Measurements from ENCODE around the gene NF1.
"Not testable (repeated sequence)": the region's sequence is repeated elsewhere in the genome, so short reads cannot be mapped to it uniquely, and the experiment has no call there.

NF1 gene

DNA sequence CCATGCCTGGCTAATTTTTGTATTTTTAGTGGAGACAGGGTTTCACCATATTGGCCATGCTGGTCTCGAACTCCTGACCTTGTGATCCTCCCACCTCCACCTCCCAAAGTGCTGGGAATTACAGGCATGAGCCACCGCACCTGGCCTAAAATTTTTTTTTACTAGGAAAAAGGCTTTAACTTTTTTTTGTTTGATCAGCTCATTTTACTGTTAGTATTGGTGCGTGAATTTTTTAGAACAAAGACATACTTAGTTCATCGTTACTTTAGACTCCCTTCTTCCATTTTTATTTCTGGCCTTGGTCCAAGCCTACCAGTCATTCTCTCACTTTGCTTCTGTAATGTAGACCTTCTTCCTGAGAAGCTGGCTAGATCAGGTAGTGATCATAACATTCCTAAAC is 271.3 kb downstream of the NF1 start:
- no peak for DNase-seq (ENCODE audit: low read depth, low spot score)
- H3K27ac ChIP-seq = no peak overlapping the region

DNA sequence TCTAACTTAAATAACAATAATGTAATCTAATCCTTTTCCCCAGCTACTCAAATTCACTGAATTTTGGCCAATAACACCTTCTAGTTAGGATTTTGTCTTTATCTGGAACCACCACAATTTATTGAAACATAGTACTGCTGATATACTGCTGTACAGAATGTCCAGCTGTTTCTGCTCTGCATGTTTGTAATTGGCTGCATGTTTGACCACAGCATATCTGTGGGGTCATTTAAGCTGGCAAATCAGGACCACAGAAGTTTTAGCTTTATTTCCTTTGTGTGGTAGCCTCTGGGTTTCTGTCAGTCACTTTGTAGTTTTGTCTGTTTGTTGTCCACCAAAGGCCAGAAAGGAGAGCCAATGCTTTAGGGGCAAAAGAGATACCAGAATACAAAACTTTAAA is 274.5 kb downstream of the NF1 start:
- no peak for DNase-seq (ENCODE audit: low read depth, low spot score)

DNA sequence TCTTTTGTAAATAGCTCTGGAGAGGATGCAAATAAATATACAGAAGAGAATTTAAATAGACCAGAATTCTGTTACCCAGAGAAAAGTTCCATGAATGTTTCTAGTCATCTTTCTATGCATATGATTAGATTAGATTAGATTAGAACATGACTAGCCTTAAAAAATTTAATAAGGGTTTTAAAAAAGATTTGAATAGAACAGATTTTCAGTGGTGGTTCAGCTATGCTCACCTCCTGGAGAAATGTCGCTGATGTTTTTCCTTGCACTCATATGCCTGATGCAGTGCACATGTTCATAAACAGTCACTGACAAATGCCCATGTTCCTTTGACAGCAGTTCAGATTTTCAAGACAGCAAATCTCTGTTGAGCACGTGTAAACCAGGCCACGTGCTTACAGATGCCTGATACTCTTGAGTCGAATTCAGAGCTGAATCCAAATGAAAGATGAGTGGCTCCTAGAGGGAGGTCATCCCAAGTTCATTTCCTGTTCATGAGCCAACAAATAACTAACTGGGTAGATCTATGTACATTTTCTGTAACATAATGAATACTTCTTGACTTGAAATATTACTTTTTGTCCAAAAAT is 276.8 kb downstream of the NF1 start:
- H3K27ac ChIP-seq = no peak overlapping the region
- DNase-seq (ENCODE audit: low read depth, low spot score) = no peak

More for the DNA sequence above, 274.5 kb downstream of the NF1 start:
- H3K27ac ChIP-seq = no peak overlapping the region

DNA sequence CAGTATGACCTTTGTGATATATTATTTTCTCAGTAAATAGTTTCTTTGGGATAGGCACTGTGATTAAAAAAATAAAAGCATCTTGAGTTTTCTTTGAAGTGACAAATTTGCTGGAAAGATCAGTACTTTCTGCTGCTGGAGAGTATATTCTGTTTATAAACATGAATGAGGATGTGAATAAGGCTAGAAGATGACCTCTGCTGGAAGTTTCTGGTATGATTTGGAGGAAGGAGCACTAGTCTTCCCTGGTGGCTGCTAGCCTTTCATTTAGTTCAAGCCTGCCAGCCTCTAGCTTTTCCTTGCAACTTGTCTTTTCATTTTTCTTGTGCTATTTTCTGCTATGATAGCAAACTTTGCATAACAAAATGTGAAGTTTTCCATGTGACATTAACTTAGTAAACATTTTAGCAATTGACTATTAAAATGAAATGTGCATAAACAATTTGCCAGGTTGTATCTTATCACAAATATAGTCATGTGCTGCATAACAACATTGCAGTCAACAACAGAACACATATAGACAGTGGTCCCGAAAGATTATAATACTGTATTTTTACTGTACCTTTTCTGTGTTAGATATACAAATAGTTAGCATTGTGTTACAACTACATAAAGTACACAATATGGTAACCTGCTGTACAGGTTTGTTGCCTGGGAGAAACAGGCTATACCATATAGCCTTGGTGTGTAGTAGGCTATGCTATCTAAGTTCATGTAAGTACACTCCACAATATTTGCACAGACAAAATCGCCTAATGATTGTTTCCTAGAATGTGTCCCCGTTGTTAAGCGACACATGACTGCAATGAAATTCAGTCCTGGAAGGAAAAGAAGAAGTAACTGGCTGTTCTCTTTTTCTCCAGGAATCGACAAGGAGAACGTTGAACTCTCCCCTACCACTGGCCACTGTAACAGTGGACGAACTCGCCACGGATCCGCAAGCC is 278.6 kb downstream of the NF1 start:
- H3K27ac ChIP-seq = no peak overlapping the region
- no peak for DNase-seq (ENCODE audit: low read depth, low spot score)

DNA sequence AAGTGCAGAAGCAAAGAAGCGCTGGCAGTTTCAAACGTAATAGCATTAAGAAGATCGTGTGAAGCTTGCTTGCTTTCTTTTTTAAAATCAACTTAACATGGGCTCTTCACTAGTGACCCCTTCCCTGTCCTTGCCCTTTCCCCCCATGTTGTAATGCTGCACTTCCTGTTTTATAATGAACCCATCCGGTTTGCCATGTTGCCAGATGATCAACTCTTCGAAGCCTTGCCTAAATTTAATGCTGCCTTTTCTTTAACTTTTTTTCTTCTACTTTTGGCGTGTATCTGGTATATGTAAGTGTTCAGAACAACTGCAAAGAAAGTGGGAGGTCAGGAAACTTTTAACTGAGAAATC is 279.3 kb downstream of the NF1 start:
- no peak overlapping the region for H3K27ac ChIP-seq
- no peak for DNase-seq (ENCODE audit: low read depth, low spot score)

DNA sequence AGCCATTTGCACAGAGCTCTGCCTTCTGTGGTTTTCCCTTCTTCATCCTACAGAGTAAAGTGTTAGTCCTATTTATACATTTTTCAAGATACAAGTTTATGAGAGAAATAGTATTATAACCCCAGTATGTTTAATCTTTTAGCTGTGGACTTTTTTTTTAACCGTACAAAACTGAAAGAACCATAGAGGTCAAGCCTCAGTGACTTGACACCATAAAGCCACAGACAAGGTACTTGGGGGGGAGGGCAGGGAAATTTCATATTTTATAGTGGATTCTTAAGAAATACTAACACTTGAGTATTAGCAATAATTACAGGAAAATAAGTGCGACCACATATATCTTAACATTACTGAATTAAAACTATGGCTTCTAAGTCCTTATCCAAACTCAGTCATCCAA is 279.7 kb downstream of the NF1 start:
- no peak overlapping the region for H3K27ac ChIP-seq
- no peak for DNase-seq (ENCODE audit: low read depth, low spot score)

DNA sequence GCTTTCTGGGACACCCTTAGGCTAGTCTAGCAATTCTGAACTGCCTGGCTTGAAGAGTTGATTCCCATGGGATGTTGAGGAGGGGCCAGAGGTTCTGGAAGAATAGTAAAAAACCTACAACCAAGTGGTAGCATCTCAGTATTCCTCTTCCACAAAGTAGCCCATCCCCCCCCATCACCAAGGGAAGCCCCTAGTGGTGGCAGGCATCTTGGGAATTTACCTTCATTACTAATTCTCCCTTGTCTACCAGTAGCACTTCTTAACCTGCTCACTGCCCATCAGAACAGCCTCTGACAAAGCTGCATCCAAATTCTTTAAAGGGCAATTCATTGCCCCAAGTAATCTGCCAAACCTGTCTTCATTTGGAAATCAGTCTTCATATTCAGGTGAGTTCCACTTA is 283.9 kb downstream of the NF1 start:
- H3K27ac ChIP-seq = no peak overlapping the region
- DNase-seq (ENCODE audit: low read depth, low spot score) = no peak

DNA sequence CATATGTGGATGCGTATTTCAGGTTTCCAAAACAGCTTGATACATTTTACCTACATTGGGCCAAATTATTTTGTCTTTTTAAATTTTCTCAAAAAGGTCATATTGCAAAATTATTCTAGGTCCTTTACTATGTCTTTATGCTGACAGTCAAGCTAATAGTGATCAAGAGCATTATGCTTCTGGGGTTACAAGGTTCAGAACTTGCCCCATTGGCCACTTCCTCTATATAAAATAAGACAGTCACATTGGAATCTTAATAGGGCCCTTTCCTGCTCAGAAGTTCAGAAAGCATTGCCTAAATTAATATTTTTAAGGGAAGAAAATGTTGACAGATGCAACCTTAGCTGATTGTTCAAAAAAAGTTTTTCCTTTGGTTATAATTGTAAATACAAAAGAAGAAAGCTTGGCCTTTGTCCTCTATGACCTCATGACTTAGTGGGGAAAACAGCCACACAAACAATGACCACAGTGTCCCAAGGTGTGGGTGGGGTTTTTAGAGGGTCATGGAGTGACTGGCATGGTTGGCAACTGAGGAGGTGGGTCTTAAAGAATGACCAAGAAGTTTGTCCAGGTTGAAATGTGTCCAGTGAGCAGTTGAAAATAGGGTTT is 284.9 kb downstream of the NF1 start:
- no peak for DNase-seq (ENCODE audit: low read depth, low spot score)
- no peak overlapping the region for H3K27ac ChIP-seq

DNA sequence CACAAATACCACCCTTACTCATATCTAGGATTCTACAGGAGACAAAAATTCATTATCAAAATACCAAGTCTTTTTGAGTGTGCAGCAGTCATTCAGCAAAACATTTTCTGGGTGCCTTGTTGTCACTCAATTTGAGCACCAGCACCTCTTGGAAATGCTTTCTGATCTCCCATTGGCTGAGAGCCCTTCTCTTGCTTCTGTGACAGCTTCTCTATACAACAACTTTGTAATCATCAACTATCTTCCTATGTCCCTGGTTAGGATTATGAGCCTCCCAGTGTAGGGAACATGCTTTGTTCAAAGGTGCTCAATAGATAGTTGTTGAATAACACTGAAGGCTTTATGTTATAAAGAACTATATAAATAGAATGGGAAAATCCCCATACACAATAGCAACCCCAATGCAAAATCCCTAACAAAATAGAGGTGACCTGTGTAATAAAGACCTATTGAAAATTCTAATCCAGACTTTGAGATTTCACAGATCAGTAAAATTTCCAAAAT is 286.4 kb downstream of the NF1 start:
- no peak overlapping the region for H3K27ac ChIP-seq
- no peak for DNase-seq (ENCODE audit: low read depth, low spot score)

DNA sequence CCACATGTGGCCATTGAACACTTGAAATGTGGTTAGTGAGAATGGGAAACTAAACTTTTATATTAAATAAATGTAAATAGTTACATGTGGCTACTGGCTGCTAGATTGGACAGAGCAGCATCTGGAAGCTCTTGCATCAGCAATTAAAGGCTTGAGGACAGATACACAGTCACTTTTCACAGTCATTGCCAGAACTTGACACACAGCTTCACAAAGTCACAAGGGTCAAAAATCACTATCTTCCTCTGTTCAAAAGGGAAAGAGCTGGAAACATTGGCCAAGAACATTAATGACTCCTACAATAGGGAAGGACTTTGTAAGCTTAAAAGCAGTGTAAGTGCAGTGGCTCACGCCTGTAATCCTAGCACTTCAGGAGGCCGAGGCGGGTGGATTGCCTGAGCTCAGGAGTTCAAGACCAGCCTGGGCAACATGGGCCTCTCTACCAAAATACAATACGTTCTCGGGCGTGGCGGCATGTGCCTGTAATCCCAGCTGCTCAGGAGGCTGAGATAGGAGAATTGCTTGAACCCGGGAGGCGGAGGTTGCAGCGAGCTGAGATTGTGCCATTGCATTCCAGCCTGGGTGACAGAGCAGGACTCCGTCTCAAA is 288.0 kb downstream of the NF1 start:
- not testable (repeated sequence) for H3K27ac ChIP-seq; DNase-seq (ENCODE audit: low read depth, low spot score)

DNA sequence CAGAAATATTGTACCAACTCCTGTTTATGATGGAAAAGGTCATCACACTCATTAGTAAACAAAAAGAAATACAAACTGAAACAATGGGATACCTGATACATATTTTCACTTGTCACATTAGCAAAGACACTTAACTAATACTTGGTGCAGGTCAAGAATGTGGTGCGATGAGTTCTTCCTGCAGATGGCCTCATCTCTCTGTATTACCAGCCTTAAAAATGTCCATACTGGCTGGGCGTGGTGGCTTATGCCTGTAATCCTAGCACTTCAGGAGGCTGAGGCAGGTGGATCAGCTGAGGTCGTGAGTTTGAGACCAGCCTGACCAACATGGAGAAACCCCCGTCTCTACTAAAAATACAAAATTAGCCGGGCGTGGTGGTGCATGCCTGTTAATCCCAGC is 288.7 kb downstream of the NF1 start:
- not testable (repeated sequence) for H3K27ac ChIP-seq; DNase-seq (ENCODE audit: low read depth, low spot score)

DNA sequence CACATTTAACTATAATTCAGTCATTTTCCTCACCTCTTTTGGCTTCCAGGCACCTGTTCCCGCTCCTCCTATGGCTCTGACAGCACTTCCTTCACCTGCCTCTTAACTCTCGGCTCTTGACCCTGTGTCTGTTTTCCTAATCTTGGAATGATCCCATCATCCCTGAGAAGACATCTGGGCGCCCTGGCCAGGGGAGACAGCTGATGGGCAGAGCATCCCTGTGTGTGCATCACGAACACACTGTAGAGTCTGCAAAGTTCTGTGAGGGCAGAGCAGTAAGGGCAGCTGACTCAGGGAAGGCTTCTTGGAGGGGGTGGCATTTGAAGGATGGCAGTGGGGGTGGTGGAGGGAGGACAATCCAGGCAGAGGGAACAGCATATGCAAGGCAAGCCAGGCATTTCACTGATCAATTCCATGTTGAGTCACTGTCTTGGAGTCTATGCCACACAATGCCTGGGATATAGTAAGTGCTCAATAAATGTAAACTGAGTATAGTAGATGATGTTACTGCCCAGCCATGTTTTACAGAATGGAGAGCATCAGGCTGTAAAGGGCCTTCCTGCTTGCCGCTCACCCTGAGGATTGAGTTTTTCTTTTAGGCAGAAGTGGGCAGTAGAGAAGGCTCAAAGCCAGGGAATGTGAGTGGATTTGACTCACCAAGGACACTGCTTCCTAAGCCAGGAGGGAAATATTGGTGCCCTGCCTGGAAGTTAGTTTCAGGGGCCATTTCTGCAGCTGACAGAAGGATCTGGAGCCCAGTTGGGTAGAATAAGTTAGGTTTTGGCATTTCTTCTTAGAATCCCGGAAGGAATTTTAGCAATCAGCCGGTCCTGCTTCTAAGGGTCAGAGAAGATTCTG is 290.9 kb downstream of the NF1 start:
- H3K27ac ChIP-seq = no peak overlapping the region
- DNase-seq (ENCODE audit: low read depth, low spot score) = no peak

DNA sequence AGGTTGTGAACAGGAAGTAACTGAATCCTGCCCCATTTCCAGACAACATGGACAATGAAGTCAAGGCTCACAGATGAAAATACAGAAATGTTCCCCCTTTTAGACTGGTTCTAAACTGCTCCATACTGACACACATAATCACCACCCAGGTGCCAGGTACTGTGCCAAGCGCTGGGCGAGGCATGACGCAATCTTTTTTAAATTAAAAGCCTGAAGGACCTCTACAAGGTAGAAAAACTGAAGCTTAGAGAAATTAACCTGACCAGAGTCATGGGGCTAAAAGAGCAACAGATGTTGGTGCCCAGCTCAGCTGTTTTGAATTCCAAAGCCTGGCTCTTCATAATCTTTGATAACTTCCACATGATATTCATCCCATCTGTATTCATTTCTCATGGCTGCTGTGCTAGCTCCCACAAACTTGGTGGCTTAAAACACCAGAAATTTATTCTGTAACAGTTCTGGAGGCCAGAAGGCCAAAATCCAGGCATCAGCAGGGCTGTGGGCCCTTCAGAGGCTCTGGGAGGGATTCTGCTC is 291.8 kb downstream of the NF1 start:
- no peak for DNase-seq (ENCODE audit: low read depth, low spot score)
- no peak overlapping the region for H3K27ac ChIP-seq

DNA sequence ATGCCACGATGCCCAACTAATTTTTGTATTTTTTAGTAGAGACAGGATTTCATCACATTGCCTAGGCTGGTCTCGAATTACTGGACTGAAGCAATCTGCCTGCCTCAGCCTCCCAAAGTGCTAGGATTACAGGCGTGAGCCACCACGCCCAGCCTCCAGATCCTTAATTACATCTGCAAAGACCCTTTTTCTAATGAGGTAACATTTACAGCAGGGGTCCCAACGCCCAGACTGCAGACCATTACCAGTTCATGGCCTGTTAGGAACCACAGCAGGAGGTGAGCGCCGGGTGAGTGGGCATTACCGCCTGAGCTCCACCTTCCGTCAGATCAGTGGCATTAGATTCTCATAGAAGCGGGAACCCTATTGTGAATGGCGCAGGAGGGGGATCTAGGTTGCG is 292.7 kb downstream of the NF1 start:
- DNase-seq (ENCODE audit: low read depth, low spot score) = no peak

DNA sequence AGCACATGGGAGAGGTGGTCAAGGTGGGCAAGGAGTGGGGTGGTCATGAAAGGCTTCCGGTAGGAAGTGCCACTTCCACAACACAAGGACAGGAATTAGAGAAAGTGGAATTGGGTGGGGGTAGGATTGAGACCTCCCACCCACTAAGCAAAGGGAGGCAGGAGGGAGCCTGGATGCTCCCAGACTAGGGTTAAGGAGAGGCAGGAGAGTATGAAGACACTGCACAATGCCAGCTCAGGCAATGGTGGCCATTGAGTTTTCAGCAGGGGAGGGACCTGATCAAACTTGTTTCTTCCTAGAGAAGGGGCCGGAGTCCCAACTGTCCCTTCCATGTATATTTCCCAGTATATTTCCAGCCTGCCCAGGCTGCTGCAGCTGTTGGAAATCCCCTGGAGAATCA is 293.6 kb downstream of the NF1 start:
- DNase-seq (ENCODE audit: low read depth, low spot score) = no peak
- H3K27ac ChIP-seq = no peak overlapping the region

More for the DNA sequence above, 292.7 kb downstream of the NF1 start:
- H3K27ac ChIP-seq = no peak overlapping the region

DNA sequence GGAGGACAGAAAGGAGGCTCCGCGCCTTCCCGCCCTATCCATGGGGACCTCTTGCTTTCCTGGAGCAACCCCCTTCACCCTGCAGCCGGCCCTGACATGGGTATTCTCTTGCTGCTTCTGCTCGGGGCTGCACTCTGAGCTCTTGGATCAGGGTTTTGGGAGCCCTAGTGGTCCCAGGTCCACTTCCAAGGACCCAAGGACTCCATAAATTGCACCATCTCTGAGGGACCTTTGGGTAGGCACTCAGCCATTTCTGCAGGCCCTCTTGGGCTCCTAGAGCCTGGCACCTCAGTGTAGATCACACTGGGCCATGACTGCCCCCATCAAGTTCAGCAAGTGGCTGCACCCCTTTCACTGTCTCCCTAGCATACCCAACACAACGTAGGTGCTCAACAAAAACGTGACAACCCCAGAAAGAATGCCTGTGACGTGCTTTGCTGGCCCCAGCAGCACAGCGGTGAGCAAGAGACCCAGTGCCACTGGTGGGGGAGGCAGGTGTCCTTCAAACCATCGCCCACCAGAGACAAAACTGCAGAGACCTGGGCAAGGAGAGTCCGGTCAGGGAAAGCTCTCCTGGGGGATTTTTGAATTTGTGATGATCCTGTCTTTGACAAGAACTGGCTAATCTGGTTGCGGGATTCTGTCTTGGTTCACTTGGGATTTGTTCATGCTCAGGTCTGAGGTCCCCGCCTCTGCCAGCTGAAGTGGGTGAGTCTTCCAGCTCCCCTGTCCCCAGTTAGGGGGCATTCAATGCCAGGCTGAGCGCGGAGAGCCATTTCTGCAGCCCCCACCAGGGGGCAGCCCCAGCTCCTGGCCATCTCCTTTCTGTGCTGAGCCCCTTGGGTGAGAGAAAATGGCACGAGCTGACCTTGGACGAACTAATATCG is 294.2 kb downstream of the NF1 start:
- DNase-seq (ENCODE audit: low read depth, low spot score) = no peak

DNA sequence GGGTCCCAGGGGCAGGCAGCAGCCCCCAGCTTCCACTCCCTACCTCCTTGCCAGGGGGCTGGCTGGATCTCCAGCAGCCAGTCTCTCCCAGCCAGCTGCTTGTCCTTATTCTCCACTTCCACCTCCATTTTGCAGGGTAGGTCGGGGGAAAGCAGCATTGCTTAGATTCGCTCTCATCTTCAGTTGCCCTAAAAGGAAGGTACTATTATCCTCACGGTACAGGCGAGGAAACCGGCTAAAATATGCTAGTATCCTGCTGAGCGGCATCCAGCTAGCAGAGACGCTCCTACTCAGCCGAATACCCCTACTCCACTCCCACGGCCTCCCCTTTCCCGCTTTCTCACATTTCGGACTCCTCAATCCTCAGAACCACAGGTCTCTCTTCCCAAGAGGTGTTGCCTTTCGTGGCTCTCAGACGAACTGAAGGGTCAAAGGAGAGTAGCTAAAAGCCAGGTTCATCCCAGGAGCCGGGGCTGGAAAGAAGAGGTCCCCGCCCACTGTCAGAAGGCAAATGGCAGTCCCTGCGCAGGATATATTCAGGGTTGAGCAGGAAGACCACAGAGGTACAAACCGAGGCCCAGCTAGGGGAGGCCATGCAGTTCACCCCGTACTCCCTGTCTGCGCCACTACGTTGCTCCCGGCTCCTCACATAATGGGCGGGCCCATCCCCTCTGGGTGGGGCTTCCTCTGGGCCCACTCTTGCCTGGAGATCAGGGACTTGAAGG is 295.0 kb downstream of the NF1 start:
- H3K27ac ChIP-seq = no peak overlapping the region
- DNase-seq (ENCODE audit: low read depth, low spot score) = no peak

More for the DNA sequence above, 294.2 kb downstream of the NF1 start:
- H3K27ac ChIP-seq = no peak overlapping the region

DNA sequence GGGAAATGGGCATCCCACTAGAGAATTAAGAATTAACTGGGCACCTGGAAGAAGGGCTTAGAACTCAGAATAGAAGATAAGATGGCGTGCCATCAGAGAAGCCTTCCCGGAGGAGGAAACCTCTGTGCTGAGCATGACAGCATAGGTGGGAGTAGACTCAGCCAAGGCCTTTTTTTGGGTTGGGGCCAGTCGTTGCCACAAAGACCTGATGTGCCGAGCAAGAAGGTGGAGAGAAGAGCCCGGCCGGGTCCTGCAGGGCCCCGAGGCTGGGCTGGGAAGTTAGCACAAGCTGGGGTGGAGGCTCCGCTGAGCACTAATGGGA is 295.6 kb downstream of the NF1 start:
- no peak for DNase-seq (ENCODE audit: low read depth, low spot score)
- no peak overlapping the region for H3K27ac ChIP-seq

All from epithelial cell of prostate (primary cell).